Measurements from ENCODE around the gene GARIN5B.

GRCh38 chr19:55322204-55322885 lies 40.7 kb downstream of the GARIN5B start:
- TF ChIP-seq EZH2 (IDR thresholded peaks at IDR 0.05; ENCODE audit: low read depth, unreplicated experiment) (no peak), EZH2phosphoT487 (IDR thresholded peaks at IDR 0.05; ENCODE audit: unreplicated experiment) (no peak)
